ENCODE measurements around the gene ARSG. TPM values are rescaled to one million over a fixed set of nuclear protein-coding genes. Genes with fewer than 3 reads are reported as not detected.

ARSG gene
- total and polyA plus RNA-seq, 2 of the 4 experiments (the other 2 are of a cell fraction), result 2.9 to 3.0 TPM

DNA sequence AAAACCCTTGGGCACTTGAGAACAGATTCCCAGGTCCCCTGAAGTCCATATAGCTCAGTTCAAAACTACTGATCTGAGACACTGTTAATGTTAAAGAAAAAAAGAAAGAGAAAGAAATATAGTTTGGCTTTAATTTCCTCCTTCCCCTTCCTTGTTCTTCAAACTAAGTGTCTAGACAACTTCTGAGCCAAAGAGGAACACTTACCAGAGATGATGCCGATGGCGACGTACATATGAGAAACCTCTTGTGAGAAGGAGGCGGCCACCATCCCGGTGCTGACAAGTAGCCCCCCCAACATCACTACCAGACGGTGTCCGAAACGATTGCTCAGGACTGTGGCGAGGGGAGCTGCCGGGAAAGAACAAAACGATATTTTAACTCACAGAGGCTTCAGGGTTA lies 17.6 kb upstream of the ARSG start:
- no peak overlapping the region for H3K4me2 ChIP-seq (ENCODE audit: low read depth, low read length)
- DNase-seq, result no peak
- H3K4me1 ChIP-seq (ENCODE audit: control insufficient read depth, insufficient read depth, low read length), result no peaks in the 10 kb centered on the region
- H3K79me1 ChIP-seq (ENCODE audit: low read depth in 1 of 2, low read length in 2 of 2), result no peaks in the 10 kb centered on the region
- BruUV-seq (replicated peaks), result no TSS peak
- TF ChIP-seq CHD1 (IDR thresholded peaks at IDR 0.05; ENCODE audit: low read depth, low read length), result no peak
- TF ChIP-seq MAFK (IDR thresholded peaks at IDR 0.05; ENCODE audit: low read depth, low read length), result no peak
- no peak for TF ChIP-seq POLR2A (IDR thresholded peaks at IDR 0.05; ENCODE audit: low read depth, low read length)
- TF ChIP-seq, protein P1, sequence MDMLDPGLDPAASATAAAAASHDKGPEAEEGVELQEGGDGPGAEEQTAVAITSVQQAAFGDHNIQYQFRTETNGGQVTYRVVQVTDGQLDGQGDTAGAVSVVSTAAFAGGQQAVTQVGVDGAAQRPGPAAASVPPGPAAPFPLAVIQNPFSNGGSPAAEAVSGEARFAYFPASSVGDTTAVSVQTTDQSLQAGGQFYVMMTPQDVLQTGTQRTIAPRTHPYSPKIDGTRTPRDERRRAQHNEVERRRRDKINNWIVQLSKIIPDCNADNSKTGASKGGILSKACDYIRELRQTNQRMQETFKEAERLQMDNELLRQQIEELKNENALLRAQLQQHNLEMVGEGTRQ (IDR thresholded peaks at IDR 0.05; ENCODE audit: low read depth, low read length), result no peak
- no peak for TF ChIP-seq MXI1 (IDR thresholded peaks at IDR 0.05; ENCODE audit: borderline replicate concordance, low read depth, low read length)
- no peak for TF ChIP-seq NFE2L2 (IDR thresholded peaks at IDR 0.05; ENCODE audit: low read depth, low read length)
- no peak for TF ChIP-seq CEBPB (IDR thresholded peaks at IDR 0.05; ENCODE audit: low read depth, low read length)
- TF ChIP-seq SMC3 (IDR thresholded peaks at IDR 0.05; ENCODE audit: low read depth, low read length), result no peak
- TF ChIP-seq, protein P2, sequence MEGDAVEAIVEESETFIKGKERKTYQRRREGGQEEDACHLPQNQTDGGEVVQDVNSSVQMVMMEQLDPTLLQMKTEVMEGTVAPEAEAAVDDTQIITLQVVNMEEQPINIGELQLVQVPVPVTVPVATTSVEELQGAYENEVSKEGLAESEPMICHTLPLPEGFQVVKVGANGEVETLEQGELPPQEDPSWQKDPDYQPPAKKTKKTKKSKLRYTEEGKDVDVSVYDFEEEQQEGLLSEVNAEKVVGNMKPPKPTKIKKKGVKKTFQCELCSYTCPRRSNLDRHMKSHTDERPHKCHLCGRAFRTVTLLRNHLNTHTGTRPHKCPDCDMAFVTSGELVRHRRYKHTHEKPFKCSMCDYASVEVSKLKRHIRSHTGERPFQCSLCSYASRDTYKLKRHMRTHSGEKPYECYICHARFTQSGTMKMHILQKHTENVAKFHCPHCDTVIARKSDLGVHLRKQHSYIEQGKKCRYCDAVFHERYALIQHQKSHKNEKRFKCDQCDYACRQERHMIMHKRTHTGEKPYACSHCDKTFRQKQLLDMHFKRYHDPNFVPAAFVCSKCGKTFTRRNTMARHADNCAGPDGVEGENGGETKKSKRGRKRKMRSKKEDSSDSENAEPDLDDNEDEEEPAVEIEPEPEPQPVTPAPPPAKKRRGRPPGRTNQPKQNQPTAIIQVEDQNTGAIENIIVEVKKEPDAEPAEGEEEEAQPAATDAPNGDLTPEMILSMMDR (conservative IDR thresholded peaks at IDR 0.05; ENCODE audit: low read depth, low read length), result no peak
- no peak for TF ChIP-seq FOS (IDR thresholded peaks at IDR 0.05; ENCODE audit: low read depth, low read length)
- no peak for TF ChIP-seq BHLHE40 (IDR thresholded peaks at IDR 0.05; ENCODE audit: low read depth, low read length)
- TF ChIP-seq RFX5 (IDR thresholded peaks at IDR 0.05; ENCODE audit: low read depth, low read length), result no peak
- no peak for TF ChIP-seq RAD21 (IDR thresholded peaks at IDR 0.05; ENCODE audit: low read length)
- no peak for TF ChIP-seq ELK1 (IDR thresholded peaks at IDR 0.05; ENCODE audit: borderline replicate concordance, low read depth, low read length)
- no peak for TF ChIP-seq MAZ (IDR thresholded peaks at IDR 0.05; ENCODE audit: borderline replicate concordance, low read depth, low read length)
- TF ChIP-seq RCOR1 (IDR thresholded peaks at IDR 0.05; ENCODE audit: insufficient replicate concordance, low read length), result no peak
- H2AK5ac ChIP-seq (ENCODE audit: low read depth, low read length), result no peak overlapping the region
- no peak overlapping the region for H2BK15ac ChIP-seq (ENCODE audit: low read depth, low read length)
- no peak for ATAC-seq (ENCODE audit: low read depth)
- ChIA-PET CTCF (no interaction called here), POLR2A (ENCODE audit: unreplicated experiment) (no interaction called here)
- no peak overlapping the region for H4K91ac ChIP-seq (ENCODE audit: insufficient read depth, low read depth, low read length)
- H3K9ac ChIP-seq (ENCODE audit: low read depth, low read length), result no peak overlapping the region
- no peak overlapping the region for H3K56ac ChIP-seq (ENCODE audit: extremely low read depth, insufficient read depth, low read length)
- peaks cover 5% of the 10 kb centered on the region; the same call in 1 of the 2 replicates for H3K9me3 ChIP-seq (ENCODE audit: control insufficient read depth, insufficient read depth, low read length)
- no peak overlapping the region for H3K4me3 ChIP-seq (ENCODE audit: insufficient read depth, low read depth, low read length)
- no peaks in the 10 kb centered on the region for H3K36me3 ChIP-seq (ENCODE audit: control insufficient read depth, insufficient read depth, low read length)
- no peak overlapping the region for H3K23ac ChIP-seq (ENCODE audit: low read depth, low read length)
- no peak overlapping the region for H3K4ac ChIP-seq (ENCODE audit: low read depth, low read length)
- H4K20me1 ChIP-seq (ENCODE audit: insufficient read depth, low read length), result no peaks in the 10 kb centered on the region
- WGBS, 2 experiments (ENCODE audit: extremely low coverage in 2 of 2, insufficient read length in 1 of 2), result 97% methylated on average over 6 of the region's 11 CpGs; no CpG with 5 or more reads in 1 of the 2 experiments
- H3K14ac ChIP-seq (replicated peaks; ENCODE audit: low read depth, low read length), result no peak overlapping the region
- no peak overlapping the region for H4K5ac ChIP-seq (ENCODE audit: low read depth, low read length)
- no peak overlapping the region for H2AFZ ChIP-seq (replicated peaks; ENCODE audit: low read length, poor library complexity)
- H2AK9ac ChIP-seq (replicated peaks; ENCODE audit: low read depth, low read length, poor library complexity), result no peak overlapping the region
- H3K9me1 ChIP-seq (ENCODE audit: insufficient read depth, low read length), result no peaks in the 10 kb centered on the region
- dilution Hi-C loops (cut with HindIII; ENCODE audit: low sequenced_read_pairs, unreplicated experiment) (no loop called here), in situ Hi-C loops (cut with MboI; ENCODE audit: low sequenced_read_pairs) (loop anchor here (25.0 kb wide), 1 partner anchor 489 kb away; no protein-coding TSS in a partner anchor), intact Hi-C loops (cut with micrococcal nuclease) (no loop called here)
- H2BK120ac ChIP-seq (ENCODE audit: low read depth, low read length), result no peak overlapping the region
- H3K18ac ChIP-seq (ENCODE audit: low read depth, low read length), result no peak overlapping the region
- no peaks in the 10 kb centered on the region for H3K27me3 ChIP-seq (ENCODE audit: control insufficient read depth, insufficient read depth, low read length)
- no peak overlapping the region for H2BK5ac ChIP-seq (ENCODE audit: low read depth, low read length, poor library complexity, severe bottlenecking)
- no peak overlapping the region for H4K8ac ChIP-seq (ENCODE audit: low read depth in 2 of 2, low read length in 2 of 2)
- H2BK20ac ChIP-seq (ENCODE audit: low read depth, low read length), result no peak overlapping the region
- no peak overlapping the region for H3K27ac ChIP-seq (ENCODE audit: insufficient read depth, low read length)

Data from IMR-90 (cell line).